GM12892 (cell line): ENCODE measurements around the gene RAB3A.

Source experiments
- POLR2A ChIP-seq: IDR thresholded peaks from 2 replicates; pipeline ENCODE4 v1.6.1; 2011; ENCODE audit warnings: low read depth, low read length, control low read depth
- POLR2AphosphoS5 ChIP-seq: IDR thresholded peaks from 2 replicates; pipeline ENCODE4 v1.6.1; 2011; ENCODE audit warnings: low read depth, low read length, control low read depth
- TAF1 ChIP-seq: IDR thresholded peaks from 2 replicates; pipeline ENCODE4 v1.6.1; 2011; ENCODE audit warnings: low read depth, mild to moderate bottlenecking, control low read depth, low read length, borderline replicate concordance

DNA sequence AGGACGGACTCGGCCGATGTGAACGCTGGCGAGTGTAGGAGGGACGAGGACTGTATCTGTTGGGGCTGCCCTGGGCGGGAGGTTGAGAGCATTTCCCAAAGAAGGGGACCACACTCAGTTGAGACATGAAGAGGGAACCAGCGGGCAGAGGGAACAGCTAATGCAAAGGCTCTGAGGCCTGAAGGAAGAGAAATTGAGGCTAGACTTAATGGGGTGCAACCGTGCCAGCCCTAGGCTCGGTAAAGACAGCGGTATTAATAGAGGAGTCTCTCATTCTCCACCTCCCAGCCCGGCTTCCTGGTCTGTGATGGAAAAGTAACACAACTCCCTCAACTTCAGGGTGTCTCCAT lies 9.7 kb downstream of the RAB3A start:
- TF ChIP-seq POLR2A (no peak), TAF1 (no peak), POLR2AphosphoS5 (no peak)
